IMR-90 (cell line): ENCODE data around the gene LDAH. TPM values are rescaled to one million over a fixed set of nuclear protein-coding genes. Genes with fewer than 3 reads are reported as not detected.

Source experiments
- ATAC-seq: fragments of 200-7000 bp; cut with Tn5 transposase; 2 replicates; pipeline ENCODE4 v1.9.1; 2020; ENCODE audit warnings: low read depth, mild to moderate bottlenecking, moderate library complexity
- BruUV-seq: library from RNA; stranded (reverse); fragments of 400-500 nt; replicated peaks from 2 replicates; lab custom pipeline; 2021; lab: Mats Ljungman, UMichigan
- CTCF ChIA-PET: fragments of 300-600 bp; formaldehyde crosslinking; extraction: SDS; loops from one replicate; lab custom pipeline; 2021; ENCODE audit warnings: antibody characterized with exemption; lab: Yijun Ruan, JAX
- POLR2A ChIA-PET: fragments of 300-600 bp; sonication (Branson Sonifier 250); formaldehyde crosslinking; loops from one replicate; lab custom pipeline; 2022; ENCODE audit warnings: antibody characterized with exemption; ENCODE audit not compliant: unreplicated experiment; lab: Charles Lee
- DNase-seq: peaks from one replicate; pipeline ENCODE4 v3.0.0; 2013
- H2AFZ ChIP-seq: replicated peaks from 2 replicates; pipeline ENCODE3; 2013; ENCODE audit warnings: low read length, mild to moderate bottlenecking; ENCODE audit not compliant: poor library complexity
- H2AK5ac ChIP-seq: 2 replicates; pipeline ENCODE4 v1.6.1; 2013; ENCODE audit warnings: low read depth, low read length, inconsistent platforms
- H2AK9ac ChIP-seq: replicated peaks from 2 replicates; pipeline ENCODE3; 2013; ENCODE audit warnings: mild to moderate bottlenecking, low read depth, low read length, moderate library complexity; ENCODE audit not compliant: poor library complexity
- H2BK120ac ChIP-seq: 2 replicates; pipeline ENCODE4 v1.6.1; 2013; ENCODE audit warnings: low read depth, low read length, inconsistent platforms
- H2BK15ac ChIP-seq: 3 replicates; pipeline ENCODE4 v1.6.1; 2013; ENCODE audit warnings: low read depth, low read length, inconsistent platforms
- H2BK20ac ChIP-seq: 2 replicates; pipeline ENCODE4 v1.6.1; 2013; ENCODE audit warnings: low read depth, mild to moderate bottlenecking, inconsistent platforms, low read length, moderate library complexity
- H2BK5ac ChIP-seq: 2 replicates; pipeline ENCODE4 v1.6.1; 2013; ENCODE audit warnings: mild to moderate bottlenecking, low read depth, low read length, inconsistent platforms; ENCODE audit not compliant: poor library complexity, severe bottlenecking
- H3K14ac ChIP-seq: replicated peaks from 2 replicates; pipeline ENCODE4 v1.6.1; 2013; ENCODE audit warnings: low read depth, low read length, inconsistent platforms
- H3K18ac ChIP-seq: 2 replicates; pipeline ENCODE4 v1.6.1; 2013; ENCODE audit warnings: low read depth, low read length, control low read depth
- H3K23ac ChIP-seq: 2 replicates; pipeline ENCODE4 v1.6.1; 2013; ENCODE audit warnings: low read depth, low read length, inconsistent platforms
- H3K27ac ChIP-seq: 2 replicates; pipeline ENCODE4 v1.5.1; 2013; ENCODE audit warnings: mild to moderate bottlenecking, control low read depth, low read length; ENCODE audit not compliant: insufficient read depth
- H3K27me3 ChIP-seq: 2 replicates; pipeline ENCODE4 v1.6.1; 2013; ENCODE audit warnings: low read length; ENCODE audit not compliant: control insufficient read depth, insufficient read depth
- H3K36me3 ChIP-seq: 2 replicates; pipeline ENCODE4 v1.6.1; 2013; ENCODE audit warnings: low read length, mixed read lengths; ENCODE audit not compliant: control insufficient read depth, insufficient read depth
- H3K4ac ChIP-seq: 2 replicates; pipeline ENCODE4 v1.6.1; 2013; ENCODE audit warnings: low read depth, low read length, inconsistent platforms
- H3K4me1 ChIP-seq: 2 replicates; pipeline ENCODE4 v1.6.1; 2013; ENCODE audit warnings: low read length, mixed read lengths; ENCODE audit not compliant: control insufficient read depth, insufficient read depth
- H3K4me2 ChIP-seq: 2 replicates; pipeline ENCODE4 v1.6.1; 2013; ENCODE audit warnings: low read depth, mild to moderate bottlenecking, control low read depth, low read length, moderate library complexity
- H3K4me3 ChIP-seq: 2 replicates; pipeline ENCODE4 v1.5.1; 2013; ENCODE audit warnings: low read depth, mild to moderate bottlenecking, control low read depth, low read length, moderate library complexity; ENCODE audit not compliant: insufficient read depth
- H3K56ac ChIP-seq: 2 replicates; pipeline ENCODE4 v1.6.1; 2013; ENCODE audit warnings: low read length, inconsistent platforms; ENCODE audit not compliant: insufficient read depth; ENCODE audit errors: extremely low read depth
- H3K79me1 ChIP-seq, 2 experiments: 2 replicates each; pipeline ENCODE4 v1.6.1; 2013; ENCODE audit warnings: low read length in 2 of 2, inconsistent platforms in 1 of 2, low read depth in 1 of 2
- H3K9ac ChIP-seq: 2 replicates; pipeline ENCODE4 v1.6.1; 2013; ENCODE audit warnings: low read depth, low read length, control low read depth
- H3K9me1 ChIP-seq: 2 replicates; pipeline ENCODE4 v1.6.1; 2013; ENCODE audit warnings: low read length, inconsistent platforms; ENCODE audit not compliant: insufficient read depth
- H3K9me3 ChIP-seq: 2 replicates; pipeline ENCODE4 v1.6.1; 2013; ENCODE audit warnings: low read length; ENCODE audit not compliant: control insufficient read depth, insufficient read depth
- H4K20me1 ChIP-seq: 2 replicates; pipeline ENCODE4 v1.6.1; 2013; ENCODE audit warnings: low read length, inconsistent platforms; ENCODE audit not compliant: insufficient read depth
- H4K5ac ChIP-seq: 2 replicates; pipeline ENCODE4 v1.6.1; 2013; ENCODE audit warnings: mild to moderate bottlenecking, low read depth, low read length, control low read depth
- H4K8ac ChIP-seq, 2 experiments: 2 replicates each; pipeline ENCODE4 v1.6.1; 2013; ENCODE audit warnings: low read depth in 2 of 2, low read length in 2 of 2, control low read depth in 1 of 2, inconsistent platforms in 1 of 2
- H4K91ac ChIP-seq: 2 replicates; pipeline ENCODE4 v1.6.1; 2013; ENCODE audit warnings: low read depth, low read length, inconsistent platforms; ENCODE audit not compliant: insufficient read depth
- MAZ ChIP-seq: IDR thresholded peaks from 2 replicates; pipeline ENCODE4 v1.6.1; 2012; ENCODE audit warnings: low read depth, mild to moderate bottlenecking, low read length, improper control_type of control experiment, moderate library complexity, borderline replicate concordance
- MXI1 ChIP-seq: IDR thresholded peaks from 2 replicates; pipeline ENCODE4 v1.6.1; 2012; ENCODE audit warnings: low read depth, mild to moderate bottlenecking, low read length, moderate library complexity, borderline replicate concordance
- POLR2A ChIP-seq: IDR thresholded peaks from 2 replicates; pipeline ENCODE4 v1.6.1; 2012; ENCODE audit warnings: mild to moderate bottlenecking, low read depth, low read length
- RCOR1 ChIP-seq: IDR thresholded peaks from 2 replicates; pipeline ENCODE4 v1.6.1; 2012; ENCODE audit warnings: mild to moderate bottlenecking, low read length, improper control_type of control experiment; ENCODE audit not compliant: insufficient replicate concordance
- WGBS, 2 experiments: methylation state at CpG; one replicate each; pipeline versions ENCODE4 v1.1.5 to v1.1.7; 2013; ENCODE audit warnings: missing lambda C conversion rate in 2 of 2; ENCODE audit not compliant: insufficient read length in 1 of 2; ENCODE audit errors: extremely low coverage in 2 of 2; 5-methylcytosine and 5-hydroxymethylcytosine counted together
- dilution Hi-C: fragments of 300-500 bp; cut with HindIII; formaldehyde crosslinking; loops from one replicate; pipeline ENCODE4 v1.14.3; 2018; ENCODE audit warnings: low sequenced_read_pairs; ENCODE audit not compliant: unreplicated experiment
- in situ Hi-C: fragments of 300-500 bp; cut with MboI; formaldehyde crosslinking; loops from 3 replicates; pipeline ENCODE4 v1.14.3; 2019; ENCODE audit warnings: low sequenced_read_pairs, inconsistent platforms, mixed read lengths
- intact Hi-C: fragments of 100-400 bp; cut with micrococcal nuclease; formaldehyde crosslinking; loops from 2 replicates; pipeline ENCODE4 v1.10.0; 2022
- polyA plus RNA-seq, 3 experiments: library from polyadenylated mRNA; depleted of rRNA; stranded (reverse); fragments of >200 nt; gene quantifications; 2 replicates each; pipeline ENCODE4 v1.2.3, GENCODE V29; 2012; ENCODE audit warnings: low replicate concordance in 1 of 3
- total RNA-seq: library from RNA; depleted of rRNA; stranded (reverse); fragments of >200 nt; gene quantifications from 2 replicates; pipeline ENCODE4 v1.2.3, GENCODE V29; 2012
- TF ChIP-seq, protein P1 (sequence below): fragments of 150-350 bp; IDR thresholded peaks from 2 replicates; pipeline ENCODE4 v1.6.1; 2016; ENCODE audit warnings: low read depth, mild to moderate bottlenecking, low read length, moderate library complexity, borderline replicate concordance

Gene LDAH
- total and polyA plus RNA-seq, 2 of the 4 experiments (the other 2 are of a cell fraction): 12.1 to 31.7 TPM

DNA sequence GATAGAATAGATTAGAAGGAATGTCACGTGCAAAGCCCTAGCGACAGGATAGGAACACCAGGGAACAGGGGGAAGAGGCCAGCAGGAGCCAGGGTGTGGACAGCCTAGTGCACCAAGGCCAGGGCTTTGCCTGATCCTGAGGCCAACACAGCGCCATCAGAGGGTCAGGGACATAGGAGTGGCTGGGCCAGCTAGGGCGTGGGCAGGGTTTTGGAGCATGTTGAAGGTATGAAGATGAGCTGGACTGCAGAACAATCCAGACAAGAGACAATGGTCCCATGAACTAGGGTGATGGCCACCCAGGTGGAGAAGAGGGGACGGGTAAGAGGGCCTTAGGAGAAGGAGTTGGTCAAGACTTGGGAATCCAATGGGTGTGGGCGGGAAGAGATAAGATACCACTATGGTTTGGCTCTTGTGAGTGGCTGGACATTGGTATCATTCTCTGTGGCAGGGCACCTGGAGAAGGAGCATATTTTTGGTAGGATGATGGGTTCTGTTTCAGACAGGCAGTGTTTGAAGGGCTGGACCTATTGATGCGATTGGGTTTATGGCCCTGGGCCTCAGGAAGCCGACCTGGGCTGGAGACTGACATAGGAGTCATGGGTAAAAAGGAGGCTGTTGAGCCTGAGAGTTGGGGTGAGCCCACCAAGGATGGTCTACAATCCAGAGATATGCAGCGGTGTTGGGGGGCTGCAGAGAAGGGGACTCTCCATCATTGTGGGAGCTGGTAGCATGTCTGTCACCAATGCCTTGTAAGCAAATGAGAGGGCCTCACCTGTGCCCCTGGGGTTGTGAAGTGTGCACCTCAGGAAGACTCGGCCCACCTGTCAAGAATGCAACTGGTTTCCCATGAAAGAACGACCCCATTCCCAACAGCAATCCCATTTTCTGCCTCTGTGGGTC, 170.0 kb downstream of the LDAH start:
- DNase-seq (no peak), ATAC-seq (no peak)
- Histone ChIP-seq H4K5ac (no peak overlapping the region), H3K36me3 (no peaks in the 10 kb centered on the region), H4K8ac (no peak overlapping the region), H2BK5ac (no peak overlapping the region), H3K9ac (no peak overlapping the region), H2BK15ac (no peak overlapping the region), H2AFZ (peak overlapping the region; percentile 54), H3K18ac (no peak overlapping the region), H3K14ac (no peak overlapping the region), H3K23ac (no peak overlapping the region), H4K91ac (no peak overlapping the region), H3K4ac (no peak overlapping the region), H3K4me1 (peaks cover 9% of the 10 kb centered on the region), H2BK120ac (no peak overlapping the region), H3K27ac (no peak overlapping the region), H3K9me1 (peaks cover 6% of the 10 kb centered on the region), H4K20me1 (peaks cover 2% of the 10 kb centered on the region; the same call in 1 of the 2 replicates), H3K4me2 (no peak overlapping the region), H2AK5ac (no peak overlapping the region), H3K4me3 (no peak overlapping the region), H2BK20ac (no peak overlapping the region), H3K56ac (no peak overlapping the region), H3K27me3 (peaks cover 29% of the 10 kb centered on the region), H2AK9ac (no peak overlapping the region), H3K79me1 (peaks cover 10 to 22% of the 10 kb centered on the region in 2 experiments; a peak in 3 of 4 replicates), H3K9me3 (no peaks in the 10 kb centered on the region)
- POLR2A ChIA-PET: no interaction called here
- WGBS, 2 experiments: 89% methylated on average over 7 of the region's 11 CpGs; no CpG with 5 or more reads in 1 of the 2 experiments
- in situ Hi-C loops: loop anchor here (25.0 kb wide), 1 partner anchor 1109 kb away; no protein-coding TSS in a partner anchor
- CTCF ChIA-PET: no interaction called here
- dilution Hi-C loops: no loop called here
- TF ChIP-seq, protein P1, sequence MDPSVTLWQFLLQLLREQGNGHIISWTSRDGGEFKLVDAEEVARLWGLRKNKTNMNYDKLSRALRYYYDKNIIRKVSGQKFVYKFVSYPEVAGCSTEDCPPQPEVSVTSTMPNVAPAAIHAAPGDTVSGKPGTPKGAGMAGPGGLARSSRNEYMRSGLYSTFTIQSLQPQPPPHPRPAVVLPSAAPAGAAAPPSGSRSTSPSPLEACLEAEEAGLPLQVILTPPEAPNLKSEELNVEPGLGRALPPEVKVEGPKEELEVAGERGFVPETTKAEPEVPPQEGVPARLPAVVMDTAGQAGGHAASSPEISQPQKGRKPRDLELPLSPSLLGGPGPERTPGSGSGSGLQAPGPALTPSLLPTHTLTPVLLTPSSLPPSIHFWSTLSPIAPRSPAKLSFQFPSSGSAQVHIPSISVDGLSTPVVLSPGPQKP: no peak
- TF ChIP-seq MXI1 (no peak), RCOR1 (no peak), MAZ (no peak), POLR2A (no peak)
- intact Hi-C loops: no loop called here
- BruUV-seq: no TSS peak
